NCI-H1694 (cell line): Measurements from ENCODE around the gene OPRL1.

ENCODE experiments used
- DNase-seq: peaks from one replicate; lab custom pipeline; 2025; lab: John Stamatoyannopoulos, UW

The OPRL1 gene

GRCh38 chr20:64056889-64057627, 22.8 kb upstream of the OPRL1 start:
- DNase-seq: no peak

DNA sequence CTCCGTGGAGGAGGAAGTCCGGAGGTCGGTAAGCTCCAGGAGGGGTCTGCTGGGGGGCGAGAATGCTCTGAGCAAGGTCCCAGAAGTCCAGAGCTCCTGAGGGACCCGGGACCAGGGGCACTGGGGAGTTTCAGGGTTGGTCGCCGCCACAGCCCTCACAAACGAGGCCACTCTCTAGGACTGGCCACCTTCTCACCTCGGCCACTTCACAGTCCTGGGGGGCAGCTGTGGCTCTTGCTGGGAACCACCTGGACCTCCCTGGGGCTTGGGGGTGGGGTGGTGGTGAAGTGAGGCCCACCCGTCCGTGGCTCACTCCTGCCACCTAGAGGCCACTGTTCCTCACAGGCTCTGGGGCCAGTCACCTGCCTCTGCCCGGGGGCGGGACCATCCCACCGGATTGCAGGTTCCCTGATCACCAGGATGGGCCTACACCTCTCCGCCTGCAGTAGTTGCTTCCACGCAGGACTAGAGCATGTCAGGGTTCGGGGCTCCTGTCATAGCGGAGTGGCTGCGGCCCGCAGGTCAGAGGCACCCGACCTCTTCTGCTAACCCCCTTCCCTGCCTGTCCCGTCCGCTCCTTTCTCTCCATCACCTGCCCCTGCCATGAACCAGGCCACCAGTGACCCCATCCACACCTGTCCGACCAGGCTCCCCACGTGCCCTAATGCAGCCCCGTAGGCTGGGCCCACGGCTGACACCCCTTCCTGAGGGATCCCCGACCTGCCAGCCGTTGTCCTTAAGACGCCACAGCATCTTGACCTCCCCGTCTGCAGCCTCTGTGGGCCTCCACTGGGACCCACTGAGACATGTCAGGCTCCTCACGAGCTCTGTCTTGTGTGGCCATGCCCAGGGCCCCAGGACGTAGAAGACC, 22.0 kb upstream of the OPRL1 start:
- peak; percentile 40 for DNase-seq

GRCh38 chr20:64058536-64058935, 21.3 kb upstream of the OPRL1 start:
- DNase-seq: no peak

DNA sequence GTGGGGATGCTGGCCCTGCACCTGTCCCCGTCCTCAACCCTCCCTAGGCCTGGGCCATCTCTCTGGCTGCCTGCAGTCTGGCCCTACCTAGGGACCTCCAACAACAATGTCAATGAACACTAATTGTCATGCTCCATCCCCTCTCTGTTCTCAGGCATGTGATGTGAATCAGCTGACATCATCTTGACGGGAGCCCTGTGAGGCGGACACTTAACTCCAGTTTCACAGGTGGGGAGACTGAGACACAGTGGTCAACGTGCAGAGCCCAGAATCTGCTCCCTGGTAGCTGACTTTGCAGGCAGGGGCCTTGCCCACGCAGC, 17.6 kb upstream of the OPRL1 start:
- DNase-seq: no peak

DNA sequence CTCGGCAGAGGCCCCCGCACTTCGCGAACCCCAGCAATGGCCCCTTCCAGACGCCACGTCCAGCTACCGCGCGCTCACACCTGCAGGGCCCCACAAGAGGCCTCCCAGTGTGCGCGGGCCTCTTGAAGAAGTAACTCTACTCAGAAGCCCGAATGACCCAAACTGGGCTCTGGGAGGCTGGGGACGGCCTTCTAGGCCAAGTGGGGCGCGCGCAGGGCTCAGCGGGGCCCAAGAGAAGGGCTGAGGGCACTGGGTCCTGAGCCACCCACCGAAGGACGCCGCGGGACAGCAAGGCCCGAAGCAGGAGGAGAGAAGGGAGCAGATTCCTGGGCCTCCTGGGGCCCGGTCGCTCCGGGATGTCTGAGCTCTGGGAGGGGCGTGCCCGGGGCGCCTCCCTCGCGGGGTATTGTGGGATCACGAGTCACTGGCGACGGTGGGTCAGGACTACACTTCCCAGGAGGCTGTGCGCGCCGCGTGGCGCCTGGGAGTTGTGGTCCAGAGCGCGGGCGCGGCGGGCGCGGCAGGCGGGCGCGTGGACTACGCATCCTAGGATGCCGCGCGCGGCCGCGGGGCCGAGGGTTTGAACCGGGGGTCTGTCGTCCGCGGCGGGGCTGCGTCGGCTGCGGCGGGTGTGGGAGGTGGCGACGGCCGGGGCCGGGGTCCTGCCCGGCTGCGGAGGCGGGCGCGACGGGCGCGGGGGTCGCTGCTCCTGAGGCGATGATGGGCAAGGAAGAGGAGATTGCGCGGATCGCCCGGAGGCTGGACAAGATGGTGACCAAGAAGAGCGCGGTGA, 17.1 kb upstream of the OPRL1 start, which contains the start of gene TCEA2:
Gene TCEA2, plus strand, starts transcription at position 603 of the 793 bp plus-strand sequence. Its CDS starts 115 bp downstream, at position 718.
- peak; percentile 83 for DNase-seq

- DNase-seq: no peak
Observed at GRCh38 chr20:64063389-64064144, 16.3 kb upstream of the OPRL1 start.

GRCh38 chr20:64064145-64064698, 15.7 kb upstream of the OPRL1 start:
- no peak for DNase-seq

GRCh38 chr20:64065062-64065973, 14.6 kb upstream of the OPRL1 start:
- DNase-seq: no peak

GRCh38 chr20:64065974-64066343, 13.9 kb upstream of the OPRL1 start:
- no peak for DNase-seq

GRCh38 chr20:64067005-64067632, 12.8 kb upstream of the OPRL1 start:
- DNase-seq: no peak

DNA sequence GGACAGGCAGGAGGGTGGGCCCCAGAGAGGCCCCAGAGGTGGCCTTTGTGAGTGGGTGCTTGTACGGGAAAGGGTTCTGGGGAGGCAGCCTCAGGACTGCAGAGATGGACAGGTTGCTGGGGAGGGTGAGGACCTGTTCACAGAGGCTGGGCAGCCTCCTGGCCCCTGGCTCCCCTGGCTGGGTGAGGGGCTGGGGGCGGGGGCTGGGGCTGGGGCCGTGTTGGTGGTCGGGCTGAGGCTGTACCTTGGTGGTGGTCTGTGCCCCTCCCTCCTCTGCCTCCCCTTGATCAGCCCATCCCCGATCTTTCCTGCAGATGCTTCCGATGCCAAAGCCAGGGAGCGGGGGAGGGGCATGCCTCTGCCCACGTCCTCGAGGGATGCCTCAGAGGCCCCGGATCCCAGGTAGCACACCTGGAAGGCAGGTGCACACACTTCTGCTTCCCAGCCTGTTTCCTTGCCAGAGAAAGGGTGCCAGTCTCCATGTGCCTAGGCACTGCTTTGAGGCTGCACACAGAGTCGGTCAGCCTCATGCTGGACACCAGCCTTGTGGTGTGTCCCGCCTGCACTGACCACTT, 12.1 kb upstream of the OPRL1 start:
- DNase-seq: no peak

GRCh38 chr20:64068386-64069208, 11.3 kb upstream of the OPRL1 start:
- no peak for DNase-seq

DNA sequence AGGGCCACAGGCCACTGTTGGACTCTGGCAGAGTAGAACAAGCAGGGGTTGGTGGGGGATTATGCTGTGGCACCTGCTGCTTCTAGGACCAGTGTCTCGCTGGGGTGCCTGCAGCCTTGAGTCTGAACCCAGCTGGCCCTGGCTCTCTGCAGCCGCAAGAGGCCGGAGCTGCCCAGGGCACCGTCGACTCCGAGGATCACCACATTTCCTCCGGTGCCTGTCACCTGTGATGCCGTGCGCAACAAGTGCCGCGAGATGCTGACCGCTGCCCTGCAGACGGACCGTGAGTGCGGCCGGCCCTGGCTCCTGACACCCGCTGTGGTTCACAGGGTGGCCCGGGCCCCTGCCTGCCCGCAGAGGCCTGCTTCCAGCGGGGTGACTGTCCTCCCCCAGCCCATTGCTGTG, 10.7 kb upstream of the OPRL1 start:
- DNase-seq: no peak

- no peak for DNase-seq
Observed at GRCh38 chr20:64069614-64070243, 10.2 kb upstream of the OPRL1 start.

DNA sequence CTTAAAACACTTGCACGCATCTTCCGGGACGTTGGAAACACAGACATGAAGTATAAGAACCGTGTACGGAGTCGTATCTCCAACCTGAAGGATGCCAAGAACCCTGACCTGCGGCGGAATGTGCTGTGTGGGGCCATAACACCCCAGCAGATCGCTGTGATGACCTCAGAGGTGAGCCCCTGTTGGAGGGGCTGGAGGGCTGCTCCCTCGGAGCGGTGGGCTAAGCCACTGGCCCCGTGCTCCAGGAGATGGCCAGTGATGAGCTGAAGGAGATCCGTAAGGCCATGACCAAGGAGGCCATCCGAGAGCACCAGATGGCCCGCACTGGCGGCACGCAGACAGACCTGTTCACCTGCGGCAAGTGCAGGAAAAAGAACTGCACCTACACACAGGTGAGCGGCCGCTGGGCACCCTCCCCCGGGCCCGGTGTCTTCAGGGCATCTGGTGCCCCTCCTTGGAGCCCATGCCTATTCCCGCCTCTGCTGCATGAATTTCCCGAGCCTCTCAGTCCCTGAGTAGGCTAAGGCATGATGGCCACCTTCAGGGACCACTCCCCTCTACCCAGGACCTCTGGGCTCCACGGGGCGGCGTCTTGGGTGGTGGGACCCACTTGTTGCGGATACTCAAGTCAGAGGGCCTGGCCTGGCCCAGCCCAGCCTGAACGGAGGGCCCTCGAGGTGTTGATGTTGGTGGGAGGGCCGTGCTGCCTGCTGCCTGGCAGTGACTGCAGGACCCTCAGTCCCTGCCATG, 9.5 kb upstream of the OPRL1 start:
- no peak for DNase-seq

DNA sequence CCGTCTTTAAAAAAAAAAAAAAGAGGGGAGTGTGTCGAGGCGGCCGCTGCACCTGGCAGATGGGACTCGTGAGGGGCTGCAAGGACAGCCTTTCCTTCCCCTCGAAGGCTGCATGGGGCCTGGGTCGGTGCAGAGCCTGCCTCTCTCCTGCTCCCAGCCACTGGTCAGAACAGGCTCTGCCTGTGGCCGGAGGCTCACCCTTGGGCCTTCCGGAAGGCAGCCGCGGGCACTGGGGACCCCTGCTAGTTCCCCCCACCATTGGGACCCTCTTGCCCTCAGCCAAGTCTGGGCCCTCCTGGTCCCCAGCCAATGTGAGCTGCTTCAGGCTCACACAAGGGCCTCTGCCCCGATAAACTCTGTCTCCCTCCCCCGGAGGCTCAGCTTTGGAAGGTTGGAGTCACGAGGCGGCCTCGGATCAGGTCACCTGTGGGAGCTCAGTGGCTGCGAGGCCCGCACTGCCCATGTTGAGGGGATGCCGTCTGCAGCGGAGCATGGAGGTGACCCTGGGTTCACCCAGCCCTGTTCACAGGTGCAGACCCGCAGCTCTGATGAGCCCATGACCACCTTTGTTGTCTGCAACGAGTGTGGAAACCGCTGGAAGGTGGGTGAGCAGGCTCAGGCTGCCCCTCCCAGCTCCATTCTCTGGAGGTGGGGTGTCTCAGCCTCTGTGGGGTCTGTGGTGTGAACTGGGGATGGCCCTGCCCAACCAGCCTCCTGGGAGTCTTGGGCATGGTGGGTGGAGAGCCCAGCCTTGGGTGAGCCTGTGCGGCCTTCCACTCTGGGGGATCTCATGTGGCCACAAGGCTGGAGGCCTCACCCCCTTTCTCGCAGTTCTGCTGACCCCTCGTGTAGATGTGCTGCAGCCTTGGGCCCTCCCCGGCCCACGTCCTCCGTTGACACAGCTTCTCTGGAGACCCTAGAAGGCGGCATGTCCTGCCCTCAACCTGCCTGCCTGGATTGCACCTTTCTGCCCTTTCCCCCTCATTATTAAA, 8.2 kb upstream of the OPRL1 start:
- DNase-seq: no peak
